HCT116 (cell line): ENCODE results near the gene CDH23. TPM values are rescaled to one million over a fixed set of nuclear protein-coding genes. Genes with fewer than 3 reads are reported as not detected.

Experiments
- ATAC-seq: fragments of 200-7000 bp; cut with Tn5 transposase; 2 replicates; pipeline ENCODE4 v1.9.1; 2020; ENCODE audit warnings: mild to moderate bottlenecking, moderate library complexity
- BruUV-seq: library from RNA; stranded (reverse); fragments of 400-500 nt; replicated peaks from 2 replicates; lab custom pipeline; 2021; lab: Mats Ljungman, UMichigan
- CTCF ChIA-PET: fragments of 300-600 bp; sonication (Branson Sonifier 250); formaldehyde crosslinking; loops from one replicate; lab custom pipeline; 2021; ENCODE audit warnings: antibody characterized with exemption; lab: Charles Lee
- POLR2A ChIA-PET: fragments of 300-600, 350-600 bp; sonication (Branson Sonifier 250); formaldehyde crosslinking; loops from one replicate; lab custom pipeline; 2021; ENCODE audit warnings: antibody characterized with exemption; lab: Charles Lee
- RAD21 ChIA-PET, 2 experiments: fragments of 300-600 bp; sonication (Branson Sonifier 250); formaldehyde crosslinking; loops; one replicate each; lab custom pipeline; 2023; ENCODE audit warnings: low total read pairs in 2 of 2; ENCODE audit not compliant: uncharacterized antibody in 2 of 2, unreplicated experiment in 2 of 2, low non-redundant PET in 1 of 2; lab: Charles Lee
- DNase-seq: peaks from one replicate; pipeline ENCODE4 v3.0.0-alpha.2; 2010; ENCODE audit warnings: low read depth, low spot score
- H2AFZ ChIP-seq: fragments of 200-600 bp; shearing (Covaris generic), sonication (generic); 2 replicates; pipeline ENCODE4 v1.6.1; 2017; ENCODE audit warnings: low read depth, mixed run types, mixed read lengths, antibody characterized with exemption, low read length; ENCODE audit not compliant: poor library complexity, severe bottlenecking
- H3K27ac ChIP-seq: 2 replicates; pipeline ENCODE4 v1.5.1; 2012; ENCODE audit warnings: low read depth, low read length
- H3K27me3 ChIP-seq: fragments of 200-600 bp; sonication (generic); 2 replicates; pipeline ENCODE4 v1.6.1; 2016; ENCODE audit warnings: mixed run types, low read length, mixed read lengths; ENCODE audit not compliant: insufficient read depth
- H3K36me3 ChIP-seq, 2 experiments: fragments of 200-500 bp in 1 of 2; fragments of 200-600 bp in 1 of 2; sonication (Bioruptor generic) in 1 of 2; sonication (generic) in 1 of 2; 2 replicates each; pipeline versions ENCODE4 v1.5.1 to v1.6.1; 2014 to 2016; ENCODE audit warnings: low read length in 2 of 2, inconsistent platforms in 1 of 2, mixed read lengths in 1 of 2, mixed run types in 1 of 2; ENCODE audit not compliant: insufficient read depth in 2 of 2, control insufficient read depth in 1 of 2
- H3K4me1 ChIP-seq, 2 experiments: fragments of 200-600 bp in 1 of 2; sonication (generic) in 1 of 2; 2 replicates each; pipeline versions ENCODE4 v1.5.1 to v1.6.1; 2012 to 2017; ENCODE audit warnings: low read length in 2 of 2, inconsistent platforms in 1 of 2, mild to moderate bottlenecking in 1 of 2, mixed read lengths in 1 of 2, mixed run types in 1 of 2, moderate library complexity in 1 of 2; ENCODE audit not compliant: insufficient read depth in 2 of 2, control insufficient read depth in 1 of 2
- H3K4me2 ChIP-seq: fragments of 200-600 bp; sonication (generic); 2 replicates; pipeline ENCODE4 v1.6.1; 2017; ENCODE audit warnings: mixed run types, low read length, mixed read lengths
- H3K4me3 ChIP-seq, 2 experiments: fragments of 200-600 bp in 1 of 2; sonication (generic) in 1 of 2; replicated peaks in 1 of 2; 2 replicates each; pipeline ENCODE4 v1.5.1; 2011 to 2016; ENCODE audit warnings: low read length in 2 of 2, control low read depth in 1 of 2, low read depth in 1 of 2, mild to moderate bottlenecking in 1 of 2, mixed read lengths in 1 of 2, mixed run types in 1 of 2
- H3K79me2 ChIP-seq: fragments of 200-600 bp; sonication (generic); 2 replicates; pipeline ENCODE4 v1.6.1; 2017; ENCODE audit warnings: mild to moderate bottlenecking, mixed run types, low read length, moderate library complexity, mixed read lengths; ENCODE audit not compliant: insufficient read depth
- H3K9ac ChIP-seq: fragments of 200-600 bp; sonication (generic); 2 replicates; pipeline ENCODE4 v1.6.1; 2016; ENCODE audit warnings: low read length, mixed read lengths
- H3K9me2 ChIP-seq: fragments of 200-600 bp; sonication (generic), shearing (Covaris generic); 2 replicates; pipeline ENCODE4 v1.6.1; 2017; ENCODE audit warnings: mixed run types, mild to moderate bottlenecking, moderate library complexity; ENCODE audit not compliant: insufficient read depth
- H3K9me3 ChIP-seq, 2 experiments: fragments of 200-500 bp in 1 of 2; fragments of 200-600 bp in 1 of 2; sonication (Bioruptor generic) in 1 of 2; sonication (generic) in 1 of 2; 2 replicates each; pipeline ENCODE4 v1.6.1; 2014 to 2017; ENCODE audit warnings: low read length in 2 of 2, mixed read lengths in 2 of 2, inconsistent platforms in 1 of 2, low read depth in 1 of 2, mild to moderate bottlenecking in 1 of 2, mixed run types in 1 of 2, moderate library complexity in 1 of 2; ENCODE audit not compliant: control insufficient read depth in 1 of 2, insufficient read depth in 1 of 2
- H4K20me1 ChIP-seq: fragments of 200-600 bp; sonication (generic), shearing (Covaris generic); 2 replicates; pipeline ENCODE4 v1.6.1; 2017; ENCODE audit warnings: mixed run types, mild to moderate bottlenecking, moderate library complexity; ENCODE audit not compliant: insufficient read depth
- ATF3 ChIP-seq: IDR thresholded peaks from 2 replicates; pipeline ENCODE4 v1.6.1; 2012
- CEBPB ChIP-seq: IDR thresholded peaks from 2 replicates; pipeline ENCODE4 v1.6.1; 2012; ENCODE audit warnings: low read depth
- EGR1 ChIP-seq: IDR thresholded peaks from 2 replicates; pipeline ENCODE4 v1.6.1; 2012; ENCODE audit warnings: low read depth
- ELF1 ChIP-seq: IDR thresholded peaks from 2 replicates; pipeline ENCODE4 v1.6.1; 2012; ENCODE audit warnings: low read depth, borderline replicate concordance
- EZH2phosphoT487 ChIP-seq: fragments of 200-600 bp; IDR thresholded peaks from 2 replicates; pipeline ENCODE4 v1.6.1; 2018; ENCODE audit warnings: antibody characterized with exemption, borderline replicate concordance
- FOSL1 ChIP-seq: IDR thresholded peaks from 2 replicates; pipeline ENCODE4 v1.6.1; 2012; ENCODE audit warnings: low read depth
- MAX ChIP-seq: IDR thresholded peaks from 2 replicates; pipeline ENCODE4 v1.6.1; 2012
- POLR2A ChIP-seq: IDR thresholded peaks from 2 replicates; pipeline ENCODE4 v1.7.0; 2011; ENCODE audit warnings: borderline replicate concordance; ENCODE audit not compliant: insufficient read depth, insufficient read length; ENCODE audit errors: extremely low read depth
- POLR2AphosphoS5 ChIP-seq: IDR thresholded peaks from 2 replicates; pipeline ENCODE4 v1.6.1; 2011; ENCODE audit warnings: mild to moderate bottlenecking, low read depth, low read length, moderate library complexity
- REST ChIP-seq: IDR thresholded peaks from 2 replicates; pipeline ENCODE4 v1.6.1; 2012; ENCODE audit warnings: low read depth
- SP1 ChIP-seq: IDR thresholded peaks from 2 replicates; pipeline ENCODE4 v1.6.1; 2012; ENCODE audit warnings: low read depth
- YY1 ChIP-seq: IDR thresholded peaks from 2 replicates; pipeline ENCODE4 v1.6.1; 2011; ENCODE audit warnings: low read length, low read depth, moderate library complexity, mild to moderate bottlenecking; ENCODE audit not compliant: insufficient replicate concordance; ENCODE audit errors: extremely low read depth
- intact Hi-C: fragments of 100-400 bp; cut with micrococcal nuclease; formaldehyde crosslinking; loops from 2 replicates; pipeline ENCODE4 v1.10.0; 2022
- total RNA-seq: library from RNA; stranded (reverse); gene quantifications from one replicate; pipeline ENCODE4 v1.2.1, GENCODE V29; 2021; ENCODE audit not compliant: unreplicated experiment

Gene CDH23
- total RNA-seq, 1 experiment from 2014 or later: not detected

- Histone ChIP-seq H3K27ac (no peak overlapping the region), H3K9me3 (no peaks in the 10 kb centered on the region), H3K36me3 (no peaks in the 10 kb centered on the region), H3K9ac (no peak overlapping the region), H3K9me2 (no peaks in the 10 kb centered on the region), H3K79me2 (no peaks in the 10 kb centered on the region), H3K4me2 (no peak overlapping the region), H3K4me1 (no peaks in the 10 kb centered on the region), H2AFZ (no peak overlapping the region), H3K4me3 (no peak overlapping the region), H3K27me3 (no peaks in the 10 kb centered on the region), H4K20me1 (no peaks in the 10 kb centered on the region)
- ATAC-seq (no peak), DNase-seq (no peak)
- intact Hi-C loops: no loop called here
- ChIA-PET RAD21 (no interaction called here), CTCF (no interaction called here), POLR2A (no interaction called here)
- no TSS peak for BruUV-seq
- TF ChIP-seq POLR2A (no peak), MAX (no peak), ELF1 (no peak), POLR2AphosphoS5 (no peak)
Measured at GRCh38 chr10:71525721-71526120, 129.0 kb downstream of the CDH23 start.

GRCh38 chr10:71526653-71527052 is 129.9 kb downstream of the CDH23 start:
- no peak for ATAC-seq
- no peak overlapping the region for H2AFZ ChIP-seq
- no peak overlapping the region for H3K4me3 ChIP-seq
- H4K20me1 ChIP-seq: no peaks in the 10 kb centered on the region
- H3K36me3 ChIP-seq: no peaks in the 10 kb centered on the region
- ChIA-PET RAD21 (no interaction called here), CTCF (interaction anchor here (0.6 kb wide), 1 partner anchor 42 kb away, joined by 3 read pairs; no protein-coding TSS in a partner anchor), POLR2A (no interaction called here)
- no peak overlapping the region for H3K27ac ChIP-seq
- intact Hi-C loops: no loop called here
- no peak for DNase-seq
- H3K79me2 ChIP-seq: no peaks in the 10 kb centered on the region
- no peak overlapping the region for H3K9ac ChIP-seq
- no peaks in the 10 kb centered on the region for H3K9me3 ChIP-seq
- H3K4me1 ChIP-seq: peaks cover 0 to 3% of the 10 kb centered on the region in 2 experiments; a peak in 2 of 4 replicates
- no peak overlapping the region for H3K4me2 ChIP-seq
- TF ChIP-seq SP1 (no peak), CEBPB (no peak), YY1 (no peak), REST (no peak), EGR1 (no peak), ATF3 (no peak), POLR2A (no peak), EZH2phosphoT487 (no peak), FOSL1 (no peak)
- BruUV-seq: no TSS peak
- no peaks in the 10 kb centered on the region for H3K27me3 ChIP-seq
- no peaks in the 10 kb centered on the region for H3K9me2 ChIP-seq
